HFF-Myc (cell line): Measurements from ENCODE around the gene CYP2W1.
"Not testable (repeated sequence)": the region's sequence is repeated elsewhere in the genome, so short reads cannot be mapped to it uniquely, and the experiment has no call there.

Experiments
- DNase-seq: peaks from one replicate; pipeline ENCODE4 v3.0.0-alpha.2; 2011; ENCODE audit warnings: low read depth; ENCODE audit errors: extremely low read depth
- H3K4me3 ChIP-seq: replicated peaks from 2 replicates; pipeline ENCODE4 v1.5.1; 2011; ENCODE audit warnings: low read depth, mild to moderate bottlenecking, control low read depth, low read length
- TF ChIP-seq, protein P1 (sequence below): IDR thresholded peaks from 2 replicates; pipeline ENCODE4 v1.5.1; 2012; ENCODE audit warnings: mild to moderate bottlenecking, low read depth, low read length, control low read depth; ENCODE audit errors: missing control alignments

CYP2W1 gene

DNA sequence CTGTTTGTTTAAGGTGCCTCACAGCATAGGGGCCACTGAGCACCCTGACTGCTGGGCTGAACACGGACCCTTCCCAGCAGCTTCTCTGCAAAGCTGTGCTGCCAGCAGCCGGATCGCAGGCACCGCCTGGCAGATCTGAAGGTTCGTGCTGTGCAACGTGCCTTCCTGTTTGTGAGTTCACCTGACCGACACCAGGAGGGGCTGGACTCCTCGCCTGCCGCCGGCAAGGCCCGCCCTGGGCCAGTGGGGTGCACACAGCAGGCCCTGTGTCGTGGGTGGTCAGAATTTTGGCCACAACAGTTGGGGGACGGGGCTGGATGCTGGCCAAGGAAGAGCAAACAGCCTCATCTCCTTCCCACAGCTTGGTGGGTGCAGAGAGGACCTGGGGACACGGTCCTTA, 12.6 kb downstream of the CYP2W1 start:
- DNase-seq: no peak
- H3K4me3 ChIP-seq: no peak overlapping the region
- TF ChIP-seq, protein P1, sequence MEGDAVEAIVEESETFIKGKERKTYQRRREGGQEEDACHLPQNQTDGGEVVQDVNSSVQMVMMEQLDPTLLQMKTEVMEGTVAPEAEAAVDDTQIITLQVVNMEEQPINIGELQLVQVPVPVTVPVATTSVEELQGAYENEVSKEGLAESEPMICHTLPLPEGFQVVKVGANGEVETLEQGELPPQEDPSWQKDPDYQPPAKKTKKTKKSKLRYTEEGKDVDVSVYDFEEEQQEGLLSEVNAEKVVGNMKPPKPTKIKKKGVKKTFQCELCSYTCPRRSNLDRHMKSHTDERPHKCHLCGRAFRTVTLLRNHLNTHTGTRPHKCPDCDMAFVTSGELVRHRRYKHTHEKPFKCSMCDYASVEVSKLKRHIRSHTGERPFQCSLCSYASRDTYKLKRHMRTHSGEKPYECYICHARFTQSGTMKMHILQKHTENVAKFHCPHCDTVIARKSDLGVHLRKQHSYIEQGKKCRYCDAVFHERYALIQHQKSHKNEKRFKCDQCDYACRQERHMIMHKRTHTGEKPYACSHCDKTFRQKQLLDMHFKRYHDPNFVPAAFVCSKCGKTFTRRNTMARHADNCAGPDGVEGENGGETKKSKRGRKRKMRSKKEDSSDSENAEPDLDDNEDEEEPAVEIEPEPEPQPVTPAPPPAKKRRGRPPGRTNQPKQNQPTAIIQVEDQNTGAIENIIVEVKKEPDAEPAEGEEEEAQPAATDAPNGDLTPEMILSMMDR: no peak

DNA sequence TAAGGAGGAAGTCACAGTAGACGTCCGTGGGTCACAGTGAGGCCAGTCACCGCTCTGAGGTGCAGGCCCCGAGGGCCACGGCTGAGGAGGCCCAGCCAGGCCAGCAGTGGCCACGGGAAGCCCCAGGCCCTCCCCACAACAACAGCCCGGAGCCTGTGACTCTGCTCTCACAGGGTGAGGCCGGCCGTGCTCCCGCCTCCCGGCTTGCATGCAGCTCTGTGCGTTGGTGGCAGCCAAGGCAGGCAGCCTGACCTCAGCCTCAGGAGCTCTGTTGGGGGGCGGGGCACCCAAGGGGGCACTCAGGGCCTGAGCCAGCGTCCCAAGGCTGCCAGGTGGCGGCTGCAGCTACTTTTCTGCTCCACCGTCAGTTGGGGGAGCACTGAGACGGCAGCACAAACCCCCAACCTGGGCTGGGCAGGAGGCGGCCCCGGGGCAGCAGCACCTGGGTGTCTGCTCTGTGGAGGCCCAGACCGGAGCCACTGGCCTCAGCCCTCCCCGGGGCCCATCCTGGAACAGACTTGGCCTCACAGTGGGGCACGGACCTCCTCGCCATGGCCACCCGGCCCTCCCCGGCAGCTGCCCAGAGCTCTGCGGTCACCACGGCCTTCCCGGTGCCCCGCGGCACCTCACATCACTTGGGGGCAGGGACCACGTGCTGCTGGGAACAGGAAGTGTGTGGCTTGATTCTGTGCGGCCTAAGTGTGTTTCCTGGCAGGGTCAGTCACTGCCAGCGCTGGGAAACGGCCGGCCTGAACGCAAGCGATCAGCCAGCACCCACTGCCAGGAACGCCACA, 13.3 kb downstream of the CYP2W1 start:
- TF ChIP-seq, protein P1: no peak
- H3K4me3 ChIP-seq: no peak overlapping the region
- DNase-seq: no peak

DNA sequence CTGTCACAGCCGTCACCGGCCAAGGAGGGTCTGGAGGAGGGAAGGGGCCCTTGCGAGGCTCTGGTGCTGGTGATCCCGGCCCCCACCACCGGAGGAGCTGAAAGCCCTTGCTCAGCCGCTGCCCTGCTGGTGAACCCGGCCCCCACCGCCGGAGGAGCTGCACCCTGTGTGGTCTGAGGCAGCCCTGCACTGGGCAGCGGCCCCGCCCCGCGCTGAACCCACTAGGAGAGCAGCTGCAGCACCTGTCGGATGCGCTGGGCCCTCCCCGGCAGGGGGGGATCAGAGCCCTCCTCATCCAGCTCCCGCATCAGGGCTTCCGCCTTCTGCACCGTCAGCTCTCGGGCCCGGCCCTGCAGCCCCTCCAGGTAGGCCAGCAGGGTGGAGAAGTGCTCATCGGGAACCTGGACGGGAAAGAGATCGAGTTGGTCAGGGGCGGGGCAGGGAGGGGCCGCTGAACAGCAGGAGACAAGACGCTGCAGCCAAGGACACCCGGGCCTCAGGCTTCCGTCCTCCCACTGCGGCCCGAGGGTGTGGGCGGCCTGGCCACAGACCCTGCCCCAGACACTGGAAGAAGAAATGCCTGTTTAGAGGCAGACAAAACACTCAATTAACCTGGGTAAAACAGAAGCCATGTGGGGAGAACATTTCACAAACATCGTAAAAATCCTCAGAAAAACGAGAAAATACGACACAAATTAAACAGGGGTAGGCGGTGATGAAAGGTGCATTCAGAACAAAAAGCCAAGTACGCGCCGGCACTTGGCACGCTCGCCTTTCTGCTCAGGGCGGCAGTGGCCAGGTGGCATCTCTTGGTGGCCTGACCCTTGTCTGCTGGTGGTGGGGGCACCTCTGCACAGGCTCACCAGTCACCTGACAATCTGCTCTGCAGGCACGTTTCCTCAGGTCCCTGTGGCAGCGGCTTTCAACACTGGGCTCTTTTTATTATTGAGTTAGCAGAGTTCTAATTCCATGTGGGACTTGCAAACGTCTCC, 14.7 kb downstream of the CYP2W1 start:
- H3K4me3 ChIP-seq: no peak overlapping the region
- TF ChIP-seq, protein P1: no peak
- DNase-seq: no peak

DNA sequence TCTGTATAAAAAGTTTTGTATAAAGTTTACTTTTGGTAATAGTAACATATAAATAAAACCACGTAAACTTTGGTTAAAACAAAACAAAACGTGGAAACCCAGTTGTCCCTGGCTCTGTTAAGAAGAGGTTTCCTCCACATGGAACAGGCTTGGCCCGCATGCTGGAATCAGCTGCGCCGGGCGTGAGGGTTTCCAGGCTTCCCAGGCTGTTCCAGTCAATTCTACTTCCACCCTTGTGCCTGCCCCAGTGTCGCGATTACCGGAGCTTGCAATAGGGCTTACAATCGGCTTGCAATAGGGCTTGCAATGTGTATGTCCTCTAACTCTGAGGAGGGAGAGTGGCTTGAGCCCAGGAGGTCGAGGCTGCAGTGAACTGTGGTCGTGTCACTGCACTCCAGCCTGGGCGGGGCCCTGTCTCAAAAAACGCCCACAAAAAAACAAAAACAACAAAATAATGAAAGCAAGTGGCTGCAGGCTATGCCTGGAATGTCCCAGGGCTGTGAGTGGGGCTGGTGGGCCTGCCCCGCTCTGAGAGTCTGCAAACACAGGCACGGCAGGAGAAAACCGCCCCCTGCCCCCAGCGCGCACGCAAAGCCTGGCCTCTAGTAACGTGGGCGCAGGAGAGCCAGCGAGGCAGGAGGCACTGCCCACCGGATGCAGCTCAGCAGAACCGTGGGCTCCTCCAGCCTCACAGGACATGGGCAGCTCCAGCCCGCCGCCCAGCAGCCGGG, 16.3 kb downstream of the CYP2W1 start:
- TF ChIP-seq, protein P1: no peak
- no peak for DNase-seq
- no peak overlapping the region for H3K4me3 ChIP-seq

DNA sequence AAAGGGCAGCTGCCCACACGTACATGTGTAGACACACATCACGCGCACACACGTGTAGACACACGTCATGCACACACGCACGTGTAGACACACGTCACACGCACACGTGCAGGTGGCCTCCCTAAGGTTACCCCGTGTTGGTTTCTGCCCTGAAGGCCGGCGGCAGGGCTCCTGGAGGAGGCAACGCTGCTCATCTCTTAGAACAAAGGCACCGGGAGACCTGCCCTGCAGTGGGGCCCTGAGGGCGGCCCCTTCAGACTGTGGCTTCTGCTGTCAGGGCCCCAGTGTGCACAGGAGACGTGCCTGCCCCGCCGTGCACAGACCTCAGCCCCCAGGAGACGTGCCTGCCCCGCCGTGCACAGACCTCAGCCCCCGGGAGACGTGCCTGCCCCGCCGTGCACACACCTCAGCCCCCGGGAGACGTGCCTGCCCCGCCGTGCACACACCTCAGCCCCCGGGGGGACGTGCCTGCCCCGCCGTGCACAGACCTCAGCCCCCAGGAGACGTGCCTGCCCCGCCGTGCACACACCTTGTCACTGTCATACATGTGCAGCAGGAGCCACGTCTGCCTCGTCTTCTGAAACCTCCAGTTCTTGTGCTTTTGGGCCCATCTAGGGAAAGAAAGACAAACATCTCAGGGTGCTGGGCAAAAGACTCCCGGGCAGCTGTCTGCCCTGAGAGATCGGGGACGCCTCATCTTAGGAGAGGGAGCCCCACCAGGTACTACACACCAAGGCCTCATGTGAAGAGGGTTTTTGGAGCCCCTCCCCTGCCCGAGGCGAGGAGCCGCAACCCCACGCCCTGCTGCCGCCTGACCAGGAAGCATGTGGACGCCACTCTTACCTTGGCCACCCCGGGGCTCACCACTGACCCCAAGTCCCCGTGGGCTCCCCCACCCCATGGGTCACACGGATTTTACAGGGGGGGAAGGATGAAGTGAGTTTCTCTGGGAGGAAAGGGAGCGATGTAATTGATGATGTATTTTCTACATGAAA, 17.3 kb downstream of the CYP2W1 start:
- DNase-seq: no peak
- H3K4me3 ChIP-seq: no peak overlapping the region
- TF ChIP-seq, protein P1: no peak

DNA sequence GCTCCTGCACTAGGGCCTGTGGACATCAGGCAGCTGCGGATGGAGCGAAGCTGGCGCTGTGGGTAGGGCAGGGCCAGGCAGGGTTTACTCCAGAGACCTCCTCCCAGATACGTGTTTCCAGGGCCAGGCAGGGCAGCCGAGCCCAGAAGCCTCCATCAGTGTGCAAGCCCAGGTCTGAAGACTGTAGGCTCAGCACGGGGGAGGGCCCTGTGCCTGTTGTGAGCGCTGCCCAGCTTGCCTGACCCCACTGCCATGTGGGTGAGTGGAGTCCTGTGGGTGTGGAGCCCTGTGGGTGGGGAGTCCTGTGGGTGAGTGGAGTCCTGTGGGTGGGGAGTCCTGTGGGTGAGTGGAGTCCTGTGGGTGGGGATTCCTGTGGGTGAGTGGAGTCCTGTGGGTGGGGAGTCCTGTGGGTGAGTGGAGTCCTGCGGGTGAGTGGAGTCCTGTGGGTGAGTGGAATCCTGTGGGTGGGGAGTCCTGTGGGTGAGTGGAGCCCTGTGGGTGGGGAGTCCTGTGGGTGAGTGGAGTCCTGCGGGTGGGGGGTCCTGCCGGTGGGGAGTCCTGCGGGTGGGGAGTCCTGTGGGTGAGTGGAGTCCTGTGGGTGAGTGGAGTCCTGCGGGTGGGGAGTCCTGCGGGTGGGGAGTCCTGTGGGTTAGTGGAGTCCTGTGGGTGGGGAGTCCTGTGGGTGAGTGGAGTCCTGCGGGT, 18.2 kb downstream of the CYP2W1 start:
- H3K4me3 ChIP-seq, DNase-seq: not testable (repeated sequence)

DNA sequence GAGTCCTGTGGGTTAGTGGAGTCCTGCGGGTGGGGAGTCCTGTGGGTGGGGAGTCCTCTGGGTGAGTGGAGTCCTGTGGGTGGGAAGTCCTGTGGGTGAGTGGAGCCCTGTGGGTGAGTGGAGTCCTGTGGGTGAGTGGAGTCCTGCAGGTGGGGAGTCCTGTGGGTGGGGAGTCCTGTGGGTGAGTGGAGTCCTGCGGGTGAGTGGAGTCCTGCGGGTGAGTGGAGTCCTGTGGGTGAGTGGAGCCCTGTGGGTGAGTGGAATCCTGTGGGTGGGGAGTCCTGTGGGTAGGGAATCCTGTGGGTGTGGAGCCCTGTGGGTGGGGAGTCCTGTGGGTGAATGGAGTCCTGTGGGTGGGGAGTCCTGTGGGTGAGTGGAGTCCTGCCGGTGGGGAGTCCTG, 19.0 kb downstream of the CYP2W1 start:
- H3K4me3 ChIP-seq, DNase-seq: not testable (repeated sequence)

DNA sequence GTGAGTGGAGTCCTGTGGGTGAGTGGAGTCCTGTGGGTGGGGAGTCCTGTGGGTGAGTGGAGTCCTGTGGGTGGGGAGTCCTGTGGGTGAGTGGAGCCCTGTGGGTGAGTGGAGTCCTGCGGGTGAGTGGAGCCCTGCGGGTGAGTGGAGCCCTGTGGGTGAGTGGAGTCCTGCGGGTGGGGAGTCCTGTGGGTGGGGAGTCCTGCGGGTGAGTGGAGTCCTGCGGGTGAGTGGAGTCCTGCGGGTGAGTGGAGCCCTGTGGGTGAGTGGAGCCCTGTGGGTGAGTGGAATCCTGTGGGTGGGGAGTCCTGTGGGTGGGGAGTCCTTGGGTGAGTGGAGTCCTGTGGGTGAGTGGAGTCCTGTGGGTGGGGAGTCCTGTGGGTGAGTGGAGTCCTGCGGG, 19.5 kb downstream of the CYP2W1 start:
- not testable (repeated sequence) for H3K4me3 ChIP-seq, DNase-seq
